GM19328 (cell line): ENCODE results near the gene RASD1.

Experiments
- ATAC-seq: cut with Tn5 transposase; IDR thresholded peaks from one replicate; pipeline ENCODE4 v1.9.1; 2021; ENCODE audit warnings: mild to moderate bottlenecking, moderate library complexity; ENCODE audit not compliant: unreplicated experiment

RASD1 gene

DNA sequence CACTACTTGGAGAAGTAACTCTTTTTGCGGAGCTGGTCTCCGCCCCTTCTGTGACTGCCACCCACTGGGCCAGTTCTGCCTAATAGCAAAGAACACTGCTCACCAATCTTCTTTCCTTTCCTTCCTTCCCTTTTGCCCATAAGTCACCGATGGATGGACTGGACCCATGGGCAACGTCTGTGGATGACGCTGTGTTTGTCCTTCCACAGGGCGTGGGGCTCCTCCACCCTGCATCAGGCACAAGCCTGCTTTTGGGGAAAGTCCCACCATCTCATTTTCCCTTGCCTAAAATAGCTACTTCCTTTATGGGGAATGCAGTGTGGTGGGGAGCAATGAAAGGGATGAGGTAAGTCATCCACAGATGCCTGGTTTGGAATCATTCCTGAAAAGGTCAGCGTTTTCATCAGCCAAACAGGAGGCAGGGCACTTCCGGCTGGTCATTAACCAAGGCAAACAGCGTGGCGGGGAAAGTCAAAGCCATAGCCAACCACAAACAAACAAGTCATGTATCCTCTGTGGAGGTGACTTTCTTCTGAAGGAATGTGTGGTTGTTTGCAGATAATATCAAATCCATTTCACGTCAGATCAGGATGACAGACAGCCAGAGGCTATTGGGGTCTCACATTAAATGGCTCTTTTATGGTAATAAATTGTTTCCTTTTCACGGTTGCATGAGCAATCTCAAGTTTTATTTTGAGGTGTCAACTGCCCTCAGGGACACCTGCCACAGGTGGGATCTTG, 50.1 kb downstream of the RASD1 start:
- ATAC-seq: no peak

DNA sequence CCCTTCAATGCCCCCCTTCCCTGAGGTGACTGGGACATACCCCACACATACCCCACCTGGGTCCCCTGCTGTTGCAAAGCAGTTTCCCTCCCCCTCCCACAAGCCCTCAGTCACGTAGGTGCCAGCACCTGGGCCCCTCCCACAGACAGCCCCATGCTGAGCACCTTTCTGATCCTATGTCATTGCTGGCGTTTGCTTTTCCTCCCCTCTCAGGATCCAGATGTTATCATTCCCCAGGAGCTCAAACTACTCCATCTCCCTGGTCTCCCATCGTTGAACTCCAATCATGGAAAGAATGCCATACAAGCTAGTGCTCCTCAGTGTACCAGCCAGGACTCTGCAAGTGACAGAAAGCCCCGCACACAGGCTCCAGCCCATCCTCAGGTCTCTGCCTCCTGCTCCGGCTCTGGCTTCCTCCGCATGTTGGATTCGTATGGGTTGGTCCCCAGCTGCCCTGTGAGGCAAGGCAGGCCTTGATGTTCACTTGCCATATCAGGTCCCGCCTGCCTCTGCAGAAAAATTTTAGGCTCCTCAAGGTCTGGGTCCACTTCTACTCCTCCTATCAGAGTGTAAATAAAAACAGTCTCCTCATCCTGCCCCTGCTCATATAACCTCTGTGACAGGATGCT, 50.8 kb downstream of the RASD1 start:
- no peak for ATAC-seq
